Neutrophil (primary cell): Measurements from ENCODE around the gene CEP120.
"Not testable (repeated sequence)": the region's sequence is repeated elsewhere in the genome, so short reads cannot be mapped to it uniquely, and the experiment has no call there.

ENCODE experiments used
- H3K27ac ChIP-seq: fragments of 200-600 bp; sonication (generic); 2 replicates; pipeline ENCODE4 v1.5.1; 2016; ENCODE audit warnings: mild to moderate bottlenecking, moderate library complexity
- H3K27me3 ChIP-seq: fragments of 200-600 bp; sonication (generic); 2 replicates; pipeline ENCODE4 v1.6.0; 2016; ENCODE audit warnings: mild to moderate bottlenecking
- H3K36me3 ChIP-seq: fragments of 200-600 bp; sonication (generic); 2 replicates; pipeline ENCODE4 v1.5.1; 2017
- H3K4me1 ChIP-seq, 2 experiments: fragments of 200-600 bp in 1 of 2; sonication (generic) in 1 of 2; 1 replicate in 1 of 2; 2 replicates in 1 of 2; pipeline versions ENCODE4 v1.5.1 to v1.6.1; 2013 to 2016; ENCODE audit warnings: low read depth in 1 of 2, low read length in 1 of 2, mild to moderate bottlenecking in 1 of 2, moderate library complexity in 1 of 2; ENCODE audit not compliant: control insufficient read depth in 1 of 2, insufficient read depth in 1 of 2
- H3K4me3 ChIP-seq, 2 experiments: fragments of 200-600 bp in 1 of 2; sonication (generic) in 1 of 2; 1 replicate in 1 of 2; 2 replicates in 1 of 2; pipeline ENCODE4 v1.5.1; 2013 to 2016; ENCODE audit warnings: low read depth in 1 of 2, low read length in 1 of 2, mild to moderate bottlenecking in 1 of 2, moderate library complexity in 1 of 2
- H3K9me3 ChIP-seq: fragments of 200-600 bp; sonication (generic); 2 replicates; pipeline ENCODE4 v1.5.1; 2016
- CTCF ChIP-seq: fragments of 200-600 bp; sonication (generic); IDR thresholded peaks from 2 replicates; pipeline ENCODE4 v1.5.1; 2016; ENCODE audit warnings: antibody characterized with exemption

The CEP120 gene

GRCh38 chr5:123358304-123358703, 64.9 kb downstream of the CEP120 start:
- Histone ChIP-seq H3K27ac (no peak overlapping the region), H3K36me3 (peaks cover 25% of the 10 kb centered on the region), H3K27me3 (no peaks in the 10 kb centered on the region), H3K4me3 (no peak overlapping the region), H3K4me1 (no peaks in the 10 kb centered on the region), H3K9me3 (no peaks in the 10 kb centered on the region)
- TF ChIP-seq CTCF = no peak

GRCh38 chr5:123351820-123352219, 71.4 kb downstream of the CEP120 start:
- Histone ChIP-seq H3K9me3 (no peaks in the 10 kb centered on the region), H3K36me3 (peaks cover 33% of the 10 kb centered on the region), H3K27me3 (no peaks in the 10 kb centered on the region), H3K4me3 (no peak overlapping the region), H3K4me1 (no peaks in the 10 kb centered on the region), H3K27ac (no peak overlapping the region)
- no peak for TF ChIP-seq CTCF

- H3K27me3 ChIP-seq = no peaks in the 10 kb centered on the region
- no peaks in the 10 kb centered on the region for H3K4me1 ChIP-seq
- peaks cover 39% of the 10 kb centered on the region for H3K36me3 ChIP-seq
- no peak overlapping the region for H3K4me3 ChIP-seq
- H3K9me3 ChIP-seq = no peaks in the 10 kb centered on the region
- no peak overlapping the region for H3K27ac ChIP-seq
- no peak for TF ChIP-seq CTCF
These were observed 72.0 kb downstream of the CEP120 start for GRCh38 chr5:123351240-123351639.

DNA sequence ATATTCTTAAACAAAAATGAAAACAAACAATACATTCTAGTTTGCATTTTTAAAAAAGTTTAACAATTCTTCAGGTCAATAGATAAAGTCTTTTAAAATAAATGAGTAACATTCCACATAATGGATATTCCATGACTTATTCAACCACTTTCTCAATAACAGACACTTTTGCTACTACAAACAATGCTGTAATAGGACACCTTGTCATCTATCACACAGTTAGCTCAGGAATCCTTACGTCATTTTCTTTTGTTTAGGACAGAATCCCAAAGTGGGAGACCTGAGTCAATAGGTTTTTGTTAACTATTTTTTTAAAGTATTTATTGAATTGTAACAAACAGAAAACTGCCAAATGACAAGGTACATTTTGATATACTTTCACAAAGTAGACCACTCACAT, 72.5 kb downstream of the CEP120 start:
- H3K4me1 ChIP-seq = no peaks in the 10 kb centered on the region
- no peaks in the 10 kb centered on the region for H3K9me3 ChIP-seq
- no peak overlapping the region for H3K4me3 ChIP-seq
- peaks cover 44% of the 10 kb centered on the region for H3K36me3 ChIP-seq
- no peak overlapping the region for H3K27ac ChIP-seq
- no peak for TF ChIP-seq CTCF
- H3K27me3 ChIP-seq = no peaks in the 10 kb centered on the region

GRCh38 chr5:123344816-123345426, 78.3 kb downstream of the CEP120 start:
- Histone ChIP-seq H3K27ac (no peak overlapping the region), H3K4me3 (no peak overlapping the region), H3K4me1 (no peaks in the 10 kb centered on the region), H3K36me3 (peaks cover 39% of the 10 kb centered on the region), H3K27me3 (no peaks in the 10 kb centered on the region), H3K9me3 (no peaks in the 10 kb centered on the region)
- TF ChIP-seq CTCF = no peak

DNA sequence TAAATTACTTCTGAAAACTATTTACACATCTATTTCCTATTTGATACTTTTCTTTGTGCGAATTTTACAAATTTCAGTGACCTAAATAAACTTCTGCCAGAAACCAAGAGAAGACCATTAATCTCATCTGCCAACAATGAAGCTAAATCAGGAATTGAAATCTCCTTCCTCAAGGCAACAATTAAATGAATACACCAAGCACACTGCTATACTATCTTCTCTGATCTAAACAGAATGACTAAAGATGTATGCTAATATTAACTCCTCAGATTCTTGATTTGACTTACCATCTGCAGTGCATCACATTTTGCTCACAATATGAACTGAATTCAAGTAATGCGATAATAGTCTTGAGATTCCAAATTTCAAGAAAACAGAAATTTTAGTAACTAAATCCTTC, 82.3 kb downstream of the CEP120 start:
- Histone ChIP-seq H3K4me3 (no peak overlapping the region), H3K27me3 (peaks cover 10% of the 10 kb centered on the region), H3K36me3 (peaks cover 2% of the 10 kb centered on the region), H3K9me3 (no peaks in the 10 kb centered on the region), H3K27ac (no peak overlapping the region), H3K4me1 (no peaks in the 10 kb centered on the region)
- TF ChIP-seq CTCF = no peak

DNA sequence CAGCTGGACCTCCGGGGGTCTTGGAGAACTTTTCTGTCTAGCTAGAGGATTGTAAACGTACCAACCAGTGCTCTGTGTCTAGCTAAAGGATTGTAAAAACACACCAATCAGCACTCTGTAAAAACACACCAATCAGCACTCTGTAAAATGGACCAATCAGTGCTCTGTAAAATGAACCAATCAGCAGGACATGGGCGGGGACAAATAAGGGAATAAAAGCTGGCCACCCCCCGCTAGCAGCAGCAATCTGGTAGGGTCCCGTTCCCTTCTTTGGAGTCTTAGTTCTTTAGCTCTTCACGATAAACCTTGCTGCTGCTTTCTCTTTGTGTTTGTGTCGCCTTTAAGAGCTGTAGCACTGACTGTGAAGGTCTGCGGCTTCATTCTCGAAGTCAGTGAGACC, 114.8 kb downstream of the CEP120 start:
- not testable (repeated sequence) for H3K4me1 ChIP-seq, H3K9me3 ChIP-seq, H3K36me3 ChIP-seq, H3K27me3 ChIP-seq, H3K27ac ChIP-seq, H3K4me3 ChIP-seq
